Kidney tubule cell (primary cell): ENCODE data around the gene GOLT1A.

Experiments
- DNase-seq: peaks from one replicate; pipeline ENCODE4 v3.0.0-alpha.2; 2018; ENCODE audit warnings: low spot score

GOLT1A gene, protein sequence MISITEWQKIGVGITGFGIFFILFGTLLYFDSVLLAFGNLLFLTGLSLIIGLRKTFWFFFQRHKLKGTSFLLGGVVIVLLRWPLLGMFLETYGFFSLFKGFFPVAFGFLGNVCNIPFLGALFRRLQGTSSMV

GRCh38 chr1:204213668-204214662 lies at the start of gene GOLT1A:
GOLT1A (minus strand) TSS chr1:204213988; CDS start chr1:204213906, 82 bp downstream.
- DNase-seq: peak; percentile 94

- DNase-seq: no peak
These were observed 49.6 kb upstream of the GOLT1A start for GRCh38 chr1:204263254-204263910.

- DNase-seq: no peak
These were observed 48.9 kb upstream of the GOLT1A start for GRCh38 chr1:204262506-204263253.

- DNase-seq: peak; percentile 50
These were observed 48.1 kb upstream of the GOLT1A start for GRCh38 chr1:204261746-204262505.

GRCh38 chr1:204261266-204261665 lies 47.5 kb upstream of the GOLT1A start:
- DNase-seq: no peak

DNA sequence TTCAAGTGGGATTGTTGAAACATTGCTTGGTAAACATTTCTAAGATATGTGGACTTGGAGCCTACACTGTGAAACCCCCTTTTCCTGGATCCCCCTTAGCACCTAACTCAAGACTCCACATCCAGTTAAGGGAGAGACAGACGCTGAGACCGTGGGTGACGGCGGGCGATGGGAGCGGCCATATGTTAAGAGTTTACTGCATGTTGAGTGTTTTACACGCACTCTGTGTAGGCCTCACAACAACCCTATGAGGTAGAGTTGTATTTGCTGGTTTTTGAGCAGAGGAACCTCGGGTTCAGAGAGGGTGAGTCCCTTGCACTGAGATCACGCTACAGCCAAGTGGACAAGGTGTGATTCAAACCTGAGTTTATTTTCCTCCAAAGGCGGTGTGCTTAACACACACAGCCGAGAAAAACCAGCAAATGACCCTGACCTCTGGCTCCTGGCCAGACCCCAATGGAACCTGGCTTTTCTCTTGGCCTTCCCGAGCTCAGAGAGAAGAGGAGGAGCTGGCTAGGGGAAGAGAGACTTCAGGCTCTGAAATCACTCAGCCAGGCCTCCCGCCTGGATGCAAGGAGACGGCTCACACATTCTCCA lies 46.9 kb upstream of the GOLT1A start:
- DNase-seq: peak; percentile 33

GRCh38 chr1:204259782-204260181 lies 46.0 kb upstream of the GOLT1A start:
- DNase-seq: no peak

- DNase-seq: no peak
These were observed 45.4 kb upstream of the GOLT1A start for GRCh38 chr1:204259196-204259595.

GRCh38 chr1:204258213-204259115 lies 44.7 kb upstream of the GOLT1A start:
- DNase-seq: peak; percentile 63

- DNase-seq: no peak
These were observed 43.7 kb upstream of the GOLT1A start for GRCh38 chr1:204257446-204257845.

DNA sequence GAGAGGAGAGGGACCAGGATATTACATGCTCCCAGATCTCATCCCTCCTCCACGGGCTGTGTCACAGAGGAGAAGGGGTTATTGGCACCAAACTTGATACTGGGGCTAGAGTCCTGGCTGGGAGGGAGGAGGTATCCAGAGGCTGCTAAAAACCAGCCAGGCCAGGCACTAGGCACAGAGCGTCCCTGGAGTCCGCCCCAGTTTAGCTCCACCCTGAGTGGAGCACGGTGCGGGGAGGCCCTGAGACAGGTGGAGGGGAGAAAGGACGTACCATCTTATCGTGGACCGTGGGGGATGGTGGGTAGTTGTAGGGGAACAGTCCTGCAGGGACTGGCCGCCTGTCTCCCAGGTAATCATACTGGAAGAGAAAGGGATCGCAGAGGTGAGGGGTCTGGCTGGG lies 42.7 kb upstream of the GOLT1A start:
- DNase-seq: no peak

DNA sequence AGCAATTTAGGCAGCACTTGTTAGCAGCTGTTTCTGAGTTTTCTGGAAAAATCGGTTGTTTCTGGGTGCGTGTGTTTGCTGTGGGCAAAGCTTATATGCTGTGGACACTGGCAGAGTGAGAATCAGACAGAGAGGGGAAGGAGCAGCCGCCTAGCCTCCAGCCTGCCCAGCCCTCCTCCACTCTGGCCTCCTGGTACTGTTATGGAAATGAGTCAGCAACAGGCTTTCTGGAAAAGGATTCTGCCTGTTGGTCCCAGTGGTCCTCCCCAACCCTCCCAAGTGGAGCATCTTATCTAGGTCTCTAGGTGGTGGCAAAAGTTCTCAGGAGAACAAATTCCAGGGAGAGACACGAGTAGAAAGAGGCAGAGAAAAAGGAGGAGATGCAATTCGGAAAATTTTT lies 42.2 kb upstream of the GOLT1A start:
- DNase-seq: no peak

DNA sequence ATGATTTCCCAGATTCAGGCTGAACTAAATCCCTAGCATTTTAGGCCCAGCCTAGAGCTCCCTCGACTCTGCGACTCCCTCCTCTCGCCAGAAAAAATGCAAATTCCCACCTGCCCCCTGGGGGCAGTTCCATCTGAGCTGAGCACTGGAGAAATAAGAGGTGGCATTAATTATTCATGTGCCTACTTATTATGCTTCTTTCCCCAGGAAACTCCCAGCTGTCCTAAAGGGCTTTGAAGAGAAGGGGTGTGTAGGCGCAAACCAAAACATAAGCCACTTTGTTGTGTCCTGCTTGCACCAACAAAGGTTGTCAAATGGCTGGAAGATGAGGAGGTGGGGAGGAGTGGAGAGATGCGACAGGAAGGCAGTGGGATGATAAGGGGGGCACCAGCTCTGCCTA lies 41.4 kb upstream of the GOLT1A start:
- DNase-seq: no peak

- DNase-seq: peak; percentile 33
These were observed 40.4 kb upstream of the GOLT1A start for GRCh38 chr1:204254031-204254661.

GRCh38 chr1:204251926-204252689 lies 38.3 kb upstream of the GOLT1A start:
- DNase-seq: no peak

DNA sequence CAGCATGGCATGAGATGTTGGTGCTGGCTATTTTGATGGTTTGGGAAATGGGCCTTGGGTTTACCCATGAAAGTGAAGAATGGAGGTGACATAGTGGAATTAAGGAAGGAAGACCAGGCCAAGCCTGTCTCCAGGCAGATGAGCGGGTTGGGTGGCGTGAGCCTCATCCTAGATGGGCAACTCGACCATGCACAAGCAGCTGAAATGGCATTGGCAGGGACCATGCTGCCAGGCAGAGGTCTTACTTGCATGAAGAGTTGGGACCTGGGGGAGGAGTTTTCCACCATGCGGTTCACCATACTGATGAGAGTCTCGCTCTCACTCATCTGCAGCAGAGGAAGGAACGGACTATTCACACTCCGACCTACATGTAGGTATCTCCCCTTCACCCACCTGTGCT lies 37.5 kb upstream of the GOLT1A start:
- DNase-seq: no peak

DNA sequence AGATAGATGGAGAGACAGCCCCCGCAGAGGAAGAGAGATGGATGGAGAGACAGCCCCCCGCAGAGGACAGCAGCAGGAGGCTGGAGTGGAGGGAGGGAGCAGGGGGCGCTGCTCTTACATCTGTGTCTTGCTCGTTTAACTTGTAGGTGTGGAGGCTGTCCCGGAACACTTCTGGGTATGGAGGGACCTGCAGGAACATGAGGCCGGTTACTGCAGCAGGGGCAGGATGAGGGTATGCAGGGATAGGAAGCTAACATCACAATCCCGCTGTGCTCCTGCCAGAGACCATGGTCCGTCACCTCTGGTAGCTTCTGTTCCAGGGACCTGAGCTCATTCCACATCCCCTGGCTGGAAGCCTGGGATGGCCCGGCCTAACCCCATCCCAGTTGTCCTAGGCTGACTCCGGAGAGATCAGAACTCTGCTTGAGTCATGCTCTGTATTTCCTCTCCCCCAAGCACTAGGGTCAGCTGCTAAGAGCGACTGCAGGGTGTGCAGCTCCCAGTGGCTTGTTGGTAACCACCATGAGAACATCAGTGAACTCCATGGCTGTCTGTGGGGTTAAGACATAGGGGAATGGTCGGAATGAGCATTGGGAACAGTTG lies 36.7 kb upstream of the GOLT1A start:
- no peak for DNase-seq

DNA sequence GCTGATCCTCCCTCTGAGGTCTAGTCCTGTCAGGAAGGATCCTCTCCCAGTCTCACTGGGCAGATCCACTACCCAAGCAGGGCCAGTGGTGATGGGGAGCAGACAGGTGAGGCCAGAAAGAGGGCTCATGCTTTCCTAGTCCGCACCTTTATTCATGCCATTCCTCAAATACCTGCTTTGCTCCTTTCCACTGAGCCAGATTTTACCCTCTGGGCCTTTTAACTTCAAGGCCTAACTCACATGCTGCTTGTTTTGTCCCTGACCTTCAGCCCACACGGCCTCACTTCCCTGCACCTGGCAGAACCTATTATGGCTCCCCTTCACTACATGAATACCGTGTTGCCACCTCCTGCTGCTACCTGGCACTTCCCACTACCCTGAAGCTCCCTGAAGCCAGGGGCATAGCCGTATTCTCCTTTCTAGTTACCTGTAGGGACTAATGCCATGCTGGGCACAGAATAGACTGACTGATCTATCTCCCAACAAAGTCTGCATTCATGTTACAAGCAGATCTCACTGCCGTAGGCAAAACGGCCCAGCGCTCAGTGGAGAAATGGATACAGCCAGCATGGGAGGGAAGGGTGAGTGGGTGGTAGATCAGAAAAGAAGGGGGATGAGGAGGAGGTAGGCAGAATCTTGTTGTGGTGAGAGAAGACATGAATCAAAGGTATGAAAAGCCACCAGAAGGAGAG lies 36.1 kb upstream of the GOLT1A start:
- DNase-seq: no peak
